Brain microvascular endothelial cell (primary cell): ENCODE data around the gene MERTK.

ENCODE experiments used
- DNase-seq: peaks from one replicate; pipeline ENCODE4 v3.0.0-alpha.2; 2020
- H3K27ac ChIP-seq: fragments of 250-450 bp; sonication (Bioruptor Pico); 2 replicates; pipeline ENCODE4 v1.5.1; 2020; ENCODE audit warnings: mild to moderate bottlenecking, moderate library complexity
- H3K27me3 ChIP-seq: fragments of 250-450 bp; sonication (Bioruptor Pico); replicated peaks from 2 replicates; pipeline ENCODE4 v1.5.1; 2020; ENCODE audit warnings: mild to moderate bottlenecking
- H3K36me3 ChIP-seq: fragments of 250-450 bp; sonication (Bioruptor Pico); replicated peaks from 2 replicates; pipeline ENCODE4 v1.5.1; 2020; ENCODE audit warnings: mild to moderate bottlenecking
- H3K4me3 ChIP-seq: 2 replicates; pipeline ENCODE4 v1.5.1; 2011; ENCODE audit warnings: low read depth, mild to moderate bottlenecking, control low read depth, low read length, moderate library complexity
- CTCF ChIP-seq: IDR thresholded peaks from 2 replicates; pipeline ENCODE4 v1.5.1; 2011; ENCODE audit warnings: low read depth, mild to moderate bottlenecking, moderate library complexity, low read length, control low read depth, inconsistent platforms; ENCODE audit errors: missing control alignments
- in situ Hi-C: cut with HindIII; loops from 2 replicates; pipeline ENCODE4 v1.10.0; 2017; ENCODE audit warnings: low sequenced_read_pairs, low pct_ligation_motif_present

Gene MERTK

GRCh38 chr2:111940333-111941196 lies 42.2 kb downstream of the MERTK start:
- Histone ChIP-seq H3K27me3 (peaks cover 1% of the 10 kb centered on the region), H3K4me3 (no peak overlapping the region), H3K27ac (no peak overlapping the region), H3K36me3 (no peaks in the 10 kb centered on the region)
- no peak for TF ChIP-seq CTCF
- no peak for DNase-seq
- in situ Hi-C loops: no loop called here

GRCh38 chr2:111941531-111941930 lies 43.1 kb downstream of the MERTK start:
- Histone ChIP-seq H3K36me3 (no peaks in the 10 kb centered on the region), H3K4me3 (no peak overlapping the region), H3K27me3 (peaks cover 1% of the 10 kb centered on the region), H3K27ac (no peak overlapping the region)
- TF ChIP-seq CTCF: no peak
- no peak for DNase-seq
- in situ Hi-C loops: no loop called here

- TF ChIP-seq CTCF: no peak
- Histone ChIP-seq H3K4me3 (no peak overlapping the region), H3K27me3 (peaks cover 1% of the 10 kb centered on the region), H3K27ac (no peak overlapping the region), H3K36me3 (no peaks in the 10 kb centered on the region)
- no peak for DNase-seq
- in situ Hi-C loops: no loop called here
These were observed 46.3 kb downstream of the MERTK start for GRCh38 chr2:111944531-111945210.

GRCh38 chr2:111945444-111946293 lies 47.3 kb downstream of the MERTK start:
- in situ Hi-C loops: no loop called here
- no peak for TF ChIP-seq CTCF
- no peak overlapping the region for H3K27ac ChIP-seq
- no peak for DNase-seq
- no peaks in the 10 kb centered on the region for H3K27me3 ChIP-seq
- no peaks in the 10 kb centered on the region for H3K36me3 ChIP-seq
- H3K4me3 ChIP-seq: no peak overlapping the region

- Histone ChIP-seq H3K27me3 (no peaks in the 10 kb centered on the region), H3K4me3 (no peak overlapping the region), H3K36me3 (no peaks in the 10 kb centered on the region), H3K27ac (no peak overlapping the region)
- TF ChIP-seq CTCF: no peak
- in situ Hi-C loops: no loop called here
- DNase-seq: peak; percentile 35
These were observed 48.1 kb downstream of the MERTK start for GRCh38 chr2:111946294-111947114.
